NCI-H526 treated with DMSO at 0.1 percent for 48 hours (cell line): Measurements from ENCODE around the gene HOXA13.

Experiments
- DNase-seq: peaks from one replicate; lab custom pipeline; 2025; lab: John Stamatoyannopoulos, UW

The HOXA13 gene

GRCh38 chr7:27192546-27193334 is 7.2 kb downstream of the HOXA13 start:
- no peak for DNase-seq

DNA sequence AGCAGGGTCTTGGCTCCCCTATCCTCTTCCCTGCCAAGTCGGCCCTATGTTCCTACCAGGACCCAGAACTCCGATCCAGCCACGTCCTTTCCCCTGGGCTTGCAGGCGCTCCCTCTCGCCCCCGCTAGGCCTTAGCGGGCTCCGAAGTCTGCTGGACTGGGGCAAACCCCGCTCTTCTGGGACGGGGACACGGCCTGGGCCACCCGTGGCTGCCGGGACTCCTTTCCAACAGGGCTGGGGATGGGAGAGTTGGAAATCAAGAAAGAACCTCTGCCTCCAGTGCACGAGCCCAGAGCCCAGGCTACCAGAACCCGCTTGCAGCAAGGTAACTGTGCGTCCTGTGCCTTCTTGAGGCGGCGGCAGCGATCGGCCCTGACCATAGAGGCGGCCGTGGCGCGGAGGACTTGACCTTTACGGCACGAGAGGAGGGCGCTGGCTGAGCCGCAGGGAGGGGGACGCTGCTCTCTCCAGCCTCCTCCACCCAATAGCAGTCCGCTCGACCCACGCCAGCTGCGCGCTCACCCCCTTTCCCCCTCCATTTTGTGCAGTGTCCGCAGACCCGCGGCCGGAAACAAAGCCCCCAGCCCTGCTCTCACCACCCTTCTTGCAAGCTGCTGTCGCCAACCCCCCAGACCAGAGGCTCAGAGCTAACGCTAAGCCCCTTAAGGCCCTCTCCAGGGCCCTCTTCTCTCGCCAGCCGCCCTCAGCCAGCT is 7.9 kb downstream of the HOXA13 start:
- no peak for DNase-seq

DNA sequence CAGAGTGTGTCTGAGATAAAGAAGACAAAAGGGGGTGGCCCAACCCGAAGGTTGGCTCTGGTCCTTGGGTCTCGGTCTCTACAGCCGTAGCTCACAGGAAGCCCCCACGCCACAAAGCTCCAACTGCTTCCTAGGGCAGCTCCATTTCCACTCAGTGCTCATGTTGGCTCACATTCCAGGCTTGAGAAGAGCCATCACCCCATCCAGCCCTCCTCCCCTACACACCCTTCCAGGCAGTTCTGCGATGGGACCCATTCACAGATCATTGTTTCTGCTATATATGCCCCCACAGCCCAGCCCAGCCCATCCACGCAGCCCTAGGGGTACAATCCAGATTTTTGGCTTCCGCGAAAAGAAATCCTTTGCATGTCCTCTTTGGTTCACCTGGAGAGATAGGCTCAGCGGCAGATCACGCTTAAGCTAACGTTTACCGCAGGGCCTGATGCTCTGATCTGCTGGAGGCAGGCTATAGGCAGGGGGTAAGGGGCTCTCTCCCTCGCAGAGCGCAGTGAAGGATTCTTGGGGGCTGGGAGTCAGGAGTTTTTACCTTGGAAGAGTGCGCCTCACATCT is 8.6 kb downstream of the HOXA13 start:
- no peak for DNase-seq

DNA sequence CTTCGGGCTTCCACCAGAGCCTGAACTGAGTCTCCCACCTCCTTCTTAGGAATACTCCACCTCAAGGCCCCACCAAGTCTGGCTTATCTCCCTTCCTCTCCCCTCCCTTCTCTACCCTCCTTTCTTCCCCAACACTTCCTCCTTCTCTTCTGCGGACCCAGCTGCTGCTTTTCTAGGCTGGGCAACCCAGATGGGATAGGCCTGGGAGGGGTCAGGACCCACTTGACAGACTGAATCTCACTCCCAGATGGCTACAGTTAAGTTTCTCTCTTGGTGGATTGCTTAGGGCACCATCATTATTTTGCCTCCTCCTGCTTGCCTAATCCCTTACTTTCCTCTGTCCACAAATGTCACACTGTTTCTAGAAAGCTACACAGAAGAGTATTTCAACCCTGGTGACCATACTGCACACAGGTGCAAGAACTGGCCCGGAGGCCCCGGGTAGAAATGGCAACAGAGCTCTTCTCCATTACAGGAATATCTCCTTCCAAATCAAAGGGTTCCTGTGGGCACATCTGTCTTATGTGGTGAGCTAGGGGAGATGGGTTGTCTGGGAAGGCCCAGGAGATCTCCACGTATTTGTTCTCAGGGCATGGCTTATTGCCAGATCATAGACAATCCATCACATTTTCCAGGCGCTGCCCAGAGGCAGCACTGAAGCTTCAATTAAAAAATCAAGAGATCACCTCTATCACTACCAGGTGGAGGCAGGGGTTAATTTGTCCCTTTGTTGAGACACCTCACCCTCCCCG is 9.7 kb downstream of the HOXA13 start:
- DNase-seq: no peak

DNA sequence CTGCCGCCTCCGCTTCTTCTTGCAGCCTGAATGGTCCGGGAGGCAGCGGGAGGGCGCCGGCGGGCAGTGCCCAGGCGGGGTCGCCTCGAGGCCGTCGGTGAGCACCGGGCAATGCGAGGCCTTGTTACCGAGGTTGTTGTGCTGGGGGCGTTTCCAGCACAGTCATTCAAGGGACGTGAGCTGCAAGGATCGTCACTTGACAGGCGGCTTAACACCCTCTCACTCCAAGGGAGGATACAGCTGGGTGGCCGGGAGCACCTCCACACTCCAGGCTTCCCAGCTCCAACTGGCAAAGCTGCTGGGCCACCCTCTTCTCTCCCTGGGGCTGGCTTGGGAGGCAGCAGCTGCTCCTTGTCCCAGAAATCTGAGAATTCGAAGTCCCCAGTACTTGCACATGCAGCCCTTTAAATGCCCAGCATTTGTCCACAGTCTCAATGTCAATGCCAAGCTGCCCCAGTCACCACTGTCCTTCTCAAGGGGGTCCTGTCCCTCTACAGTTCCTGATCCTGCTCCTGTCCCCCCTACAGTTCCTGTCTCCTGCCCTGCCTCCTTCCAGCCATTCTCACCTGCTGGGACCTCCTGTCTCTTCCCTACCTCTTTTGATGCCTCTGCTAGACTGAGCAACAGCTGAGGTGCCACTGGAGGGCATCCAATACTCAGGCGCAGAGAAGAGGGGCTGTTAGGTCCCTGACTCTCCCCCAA is 10.4 kb downstream of the HOXA13 start:
- no peak for DNase-seq

- DNase-seq: no peak
These were observed 11.3 kb downstream of the HOXA13 start for GRCh38 chr7:27188386-27189294.

DNA sequence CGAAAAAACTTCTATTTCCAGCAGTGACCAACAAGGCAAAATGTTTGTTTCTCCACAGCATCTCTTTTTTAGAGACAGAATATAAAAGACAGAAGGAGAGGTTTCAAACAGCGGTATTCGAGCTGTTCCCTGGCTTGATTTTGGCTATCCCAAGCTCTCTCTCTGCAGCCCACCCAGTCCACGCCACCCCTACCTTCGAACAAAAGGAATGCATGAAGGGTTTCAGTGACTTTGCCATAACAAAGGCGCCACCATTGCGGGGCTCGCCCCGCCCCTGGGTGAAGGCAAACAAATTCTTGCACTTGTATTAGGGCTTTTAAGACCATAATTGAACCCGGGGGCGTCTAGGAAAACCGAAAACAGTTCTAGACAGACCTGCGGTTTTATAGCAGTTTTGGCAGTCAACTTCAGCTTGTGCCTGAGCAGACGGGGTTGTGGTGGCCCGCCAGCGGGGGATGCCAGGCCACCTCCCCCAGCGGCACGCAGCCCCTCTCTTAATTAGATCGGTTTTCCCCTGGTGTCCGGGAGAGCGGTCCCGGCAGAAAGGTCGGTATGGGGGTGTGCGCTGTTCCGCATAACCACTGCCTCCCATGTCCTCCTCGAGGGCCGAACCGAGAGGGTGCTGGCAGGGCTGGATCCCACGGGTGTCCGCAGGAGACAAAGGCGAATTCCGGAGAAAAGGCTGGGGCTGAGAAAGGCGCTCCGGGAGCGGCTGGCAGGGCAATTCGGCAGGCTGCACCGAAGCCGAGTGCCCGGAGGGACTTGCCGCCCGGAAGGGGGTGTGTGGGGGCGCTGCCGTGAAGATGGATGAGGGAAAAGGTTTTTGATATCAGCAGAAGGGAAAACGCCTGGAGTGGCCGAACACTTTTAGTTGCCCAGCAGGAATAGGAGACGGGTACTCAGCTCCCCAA is 12.2 kb downstream of the HOXA13 start:
- no peak for DNase-seq

DNA sequence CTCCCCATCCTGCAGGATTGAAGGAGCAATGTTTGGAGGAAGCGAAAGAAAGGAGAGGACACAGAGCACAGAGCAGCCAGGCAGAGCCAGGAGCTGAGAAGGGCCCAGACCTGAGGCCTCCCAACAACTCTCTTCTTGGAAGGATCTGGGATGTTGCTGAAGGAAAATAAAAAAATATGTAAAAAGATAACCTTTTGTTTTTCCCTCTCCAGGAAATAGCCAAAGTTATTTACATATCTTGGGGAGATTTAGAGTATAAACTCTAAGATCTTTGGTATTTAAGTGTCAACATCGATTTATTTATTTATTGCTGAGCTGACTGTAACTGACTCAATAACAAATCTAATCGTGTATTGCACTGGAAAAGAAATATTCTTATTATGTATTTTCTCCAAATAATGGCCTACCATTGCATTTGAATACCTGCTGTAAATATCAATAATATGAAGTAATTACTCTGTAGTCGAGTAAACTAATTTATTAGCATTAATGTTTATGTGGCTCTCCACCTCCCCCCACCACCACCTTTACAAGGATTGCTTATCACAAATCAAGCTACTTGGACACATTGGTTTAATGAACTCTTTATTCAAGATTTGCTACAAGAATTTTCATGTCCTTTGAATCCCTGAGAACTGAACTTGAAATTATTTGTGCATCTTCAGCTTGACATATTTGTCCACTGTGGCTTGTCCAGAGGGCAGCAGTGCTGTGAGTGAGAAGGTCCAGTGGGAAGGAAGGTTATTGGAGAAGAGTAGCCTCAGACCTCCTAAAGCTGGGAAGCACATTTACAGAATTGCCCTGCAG is 13.0 kb downstream of the HOXA13 start:
- no peak for DNase-seq

DNA sequence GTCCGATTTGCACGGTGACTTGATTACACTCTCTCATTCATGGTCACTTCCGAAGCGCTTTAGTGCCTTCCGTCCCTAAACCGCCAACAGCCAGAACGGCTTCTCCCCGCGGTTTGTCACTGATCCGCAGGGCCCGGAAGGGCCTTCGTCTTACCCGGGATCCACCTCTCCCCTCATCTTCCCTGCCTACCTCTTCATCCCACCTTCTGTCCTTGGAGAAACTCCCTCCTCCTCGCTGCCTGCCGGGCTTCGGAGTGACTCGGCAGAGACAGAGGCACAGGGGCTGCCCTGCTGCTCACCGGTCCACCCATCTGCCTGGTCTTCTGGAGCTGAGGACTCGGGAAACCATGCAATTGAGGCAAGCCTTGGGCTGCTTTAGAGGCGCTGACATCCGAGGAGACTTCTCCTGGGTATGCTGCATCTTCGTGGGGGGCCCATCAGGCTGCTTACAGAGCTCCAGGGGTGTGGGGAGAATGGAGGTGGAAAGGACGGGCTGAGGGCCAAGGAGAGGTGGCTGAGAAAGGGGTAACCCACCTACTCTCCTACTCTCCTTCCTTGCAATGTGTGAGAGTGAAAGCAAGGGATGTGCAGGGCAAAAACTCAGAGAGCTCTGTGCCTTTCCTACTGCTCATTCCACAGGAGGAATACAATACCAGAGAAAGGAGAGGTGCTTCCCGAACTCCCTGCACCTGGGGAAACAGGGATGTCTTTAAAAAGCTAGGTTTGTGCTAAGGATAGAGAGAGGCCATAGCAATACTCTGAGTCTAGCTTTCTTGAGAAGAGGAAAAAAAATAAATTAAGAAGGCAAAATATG is 13.8 kb downstream of the HOXA13 start:
- DNase-seq: no peak

DNA sequence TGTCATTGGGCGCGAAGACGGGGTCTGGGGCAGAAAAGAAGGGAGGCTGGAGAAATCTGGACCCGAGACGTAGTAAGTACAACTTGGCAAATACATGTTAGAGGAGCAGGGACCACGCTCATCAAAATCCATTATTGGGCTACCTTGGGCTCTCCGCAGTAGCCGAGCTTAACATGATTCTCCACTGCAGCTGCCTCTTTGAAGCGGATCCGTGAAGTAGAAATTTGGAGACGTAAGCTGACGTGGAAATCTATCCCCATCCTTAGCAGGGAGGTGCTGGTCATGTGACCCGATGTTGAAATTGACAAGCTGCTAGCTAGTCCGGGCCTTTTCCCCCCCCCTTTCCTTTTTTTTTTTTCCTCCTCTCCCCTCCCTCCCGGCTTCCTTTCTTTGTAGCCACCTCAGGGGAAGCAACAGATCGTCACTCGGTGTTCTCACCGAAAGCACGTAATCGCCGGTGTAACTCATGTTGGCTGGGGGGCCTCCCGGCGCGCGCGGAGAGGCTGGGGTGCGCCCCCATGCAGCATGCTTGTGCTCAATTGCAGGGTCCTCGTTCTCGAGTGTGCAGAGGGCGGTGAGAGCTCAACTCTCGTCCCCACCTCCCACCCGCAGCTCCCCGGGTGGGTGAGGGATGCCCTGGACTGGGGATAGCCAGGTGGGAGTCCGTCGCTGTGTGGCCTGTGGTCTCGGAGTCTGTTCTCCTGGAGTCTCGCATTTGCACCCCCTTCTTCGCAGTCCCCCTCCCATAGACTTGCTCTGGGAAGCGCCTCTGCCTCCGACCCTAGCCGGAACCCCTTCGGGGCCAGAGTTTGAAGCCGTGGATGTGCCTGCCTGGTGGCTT is 14.7 kb downstream of the HOXA13 start, which contains the start of gene HOXA11:
HOXA11 (minus strand) TSS at position 220 of the 841 bp plus-strand sequence; CDS start at position 132, 88 bp downstream.
- DNase-seq: no peak

GRCh38 chr7:27184337-27185012 is 15.4 kb downstream of the HOXA13 start:
- DNase-seq: no peak

GRCh38 chr7:27183682-27184336 is 16.1 kb downstream of the HOXA13 start:
- no peak for DNase-seq

DNA sequence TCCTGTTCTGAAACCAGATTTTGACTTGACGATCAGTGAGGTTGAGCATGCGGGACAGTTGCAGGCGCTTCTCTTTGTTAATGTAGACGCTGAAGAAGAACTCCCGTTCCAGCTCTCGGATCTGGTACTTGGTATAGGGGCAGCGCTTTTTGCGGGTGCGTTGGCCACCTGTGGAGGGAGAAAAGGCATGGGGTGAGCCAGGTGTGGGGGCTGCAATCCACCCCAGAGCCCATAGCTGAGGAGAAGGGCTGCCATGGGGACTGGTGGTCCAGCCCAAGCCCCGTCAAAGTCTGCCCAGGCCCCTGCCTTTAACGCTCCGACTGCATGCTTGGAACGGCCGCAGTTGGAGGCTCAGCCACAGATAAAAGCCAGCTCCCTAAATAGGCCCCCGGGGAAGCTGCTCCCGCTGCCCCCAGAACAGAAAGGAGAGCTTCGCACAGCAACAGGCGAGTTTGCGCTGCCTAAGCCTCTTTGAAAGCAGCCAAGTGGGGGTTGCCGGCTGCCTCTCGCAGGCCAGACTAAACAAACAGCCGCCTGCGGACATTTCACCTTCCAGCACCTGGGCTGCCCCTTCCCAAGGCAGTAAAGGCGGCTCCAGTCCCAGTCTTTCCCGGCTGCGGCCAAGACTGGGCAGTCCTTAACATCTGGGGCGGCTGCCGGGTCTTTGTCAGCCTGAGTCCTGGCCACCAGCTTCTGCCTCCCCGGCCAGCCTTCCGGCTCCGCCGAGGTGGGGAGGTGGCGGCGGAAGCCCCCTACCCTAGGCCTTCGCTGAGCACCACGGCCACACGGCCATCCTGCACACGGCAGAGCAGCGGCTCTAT is 16.8 kb downstream of the HOXA13 start:
- no peak for DNase-seq

DNA sequence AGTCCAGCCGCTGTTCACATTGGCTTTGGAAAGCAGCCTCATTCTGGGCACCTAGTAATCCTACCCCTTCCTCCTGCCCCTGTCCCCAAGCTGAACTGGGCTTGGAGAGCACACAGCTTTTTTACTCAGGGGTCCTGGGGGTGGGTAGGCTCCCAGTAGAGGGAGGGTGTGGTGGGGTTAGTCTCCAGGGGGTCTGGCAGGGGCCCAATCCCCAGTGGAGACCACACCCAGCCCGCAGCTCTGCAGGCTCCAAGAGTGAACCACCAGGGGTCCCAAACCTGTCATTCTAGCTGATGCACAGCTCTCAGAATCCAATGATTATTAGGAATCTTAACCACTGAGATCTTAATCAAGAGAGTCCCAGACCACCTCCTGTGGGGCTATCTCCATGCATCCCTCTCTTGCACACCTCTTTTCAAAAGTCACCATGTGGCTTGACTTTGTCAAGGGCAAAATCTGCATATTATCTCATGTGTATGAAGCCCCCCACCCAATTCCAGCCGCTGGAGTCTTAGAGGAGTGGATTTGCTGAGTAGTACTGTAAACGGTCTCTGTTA is 17.5 kb downstream of the HOXA13 start:
- no peak for DNase-seq
